ENCODE data around the gene SLC35B2.

Gene SLC35B2

GRCh38 chr6:44266347-44266746 is 9.0 kb upstream of the SLC35B2 start:
- DNase-seq = no peak

GRCh38 chr6:44265722-44266233 is 8.4 kb upstream of the SLC35B2 start:
- DNase-seq = no peak

GRCh38 chr6:44265007-44265721 is 7.8 kb upstream of the SLC35B2 start, which contains the start of gene NFKBIE:
Gene NFKBIE (minus strand): TSS chr6:44265551. CDS start chr6:44265346, 205 bp downstream.
- peak; percentile 96 to 97 for DNase-seq

- DNase-seq = no peak
Measured at GRCh38 chr6:44264154-44265006, 7.1 kb upstream of the SLC35B2 start.

- peak in 1 of 2 donors; percentile 37 for DNase-seq
Measured at GRCh38 chr6:44263354-44264100, 6.2 kb upstream of the SLC35B2 start.

GRCh38 chr6:44262467-44263353 is 5.4 kb upstream of the SLC35B2 start:
- no peak for DNase-seq

- DNase-seq = no peak
Measured at GRCh38 chr6:44261581-44261980, 4.3 kb upstream of the SLC35B2 start.

GRCh38 chr6:44260451-44261297 is 3.3 kb upstream of the SLC35B2 start:
- DNase-seq = no peak

- no peak for DNase-seq
Measured at GRCh38 chr6:44260011-44260410, 2.7 kb upstream of the SLC35B2 start.

- no peak for DNase-seq
Measured at GRCh38 chr6:44258921-44259320, 1.6 kb upstream of the SLC35B2 start.

- no peak for DNase-seq
Measured at GRCh38 chr6:44258325-44258863, 1.1 kb upstream of the SLC35B2 start.

GRCh38 chr6:44257753-44258324 is 511 bp upstream of the SLC35B2 start:
- no peak for DNase-seq

GRCh38 chr6:44256775-44257024 is 628 bp downstream of the SLC35B2 start:
- no peak for DNase-seq

- DNase-seq = no peak
Measured at GRCh38 chr6:44255871-44256774, 1.2 kb downstream of the SLC35B2 start.

- peak in 1 of 2 donors; percentile 32 for DNase-seq
Measured at GRCh38 chr6:44255105-44255808, 2.1 kb downstream of the SLC35B2 start.

GRCh38 chr6:44254191-44255104 is 2.9 kb downstream of the SLC35B2 start:
- DNase-seq = peak in 1 of 2 donors; percentile 29

- DNase-seq = peak; percentile 57 to 62
Measured at GRCh38 chr6:44253307-44254101, 3.8 kb downstream of the SLC35B2 start.
